Keratinocyte (primary cell): Measurements from ENCODE around the gene ITGB1. TPM values are rescaled to one million over a fixed set of nuclear protein-coding genes. Genes with fewer than 3 reads are reported as not detected.
A peak's percentile ranks its signal among the peaks of the same experiment; 100 is the strongest.

Experiments used
- DNase-seq: peaks from one replicate; pipeline ENCODE4 v3.0.0-alpha.2; 2011; ENCODE audit warnings: low read depth, missing footprints, low spot score
- FAIRE-seq: peaks from 2 replicates; lab custom pipeline; 2011; peaks lifted over from hg19 to GRCh38; lab: Jason Lieb, UNC
- H2AFZ ChIP-seq: 2 replicates; pipeline ENCODE4 v1.6.0; 2012; ENCODE audit warnings: low read length, control low read depth, inconsistent platforms; ENCODE audit not compliant: control insufficient read depth
- H3K27ac ChIP-seq: 2 replicates; pipeline ENCODE4 v1.5.1; 2011; ENCODE audit warnings: low read length; ENCODE audit not compliant: control insufficient read depth, insufficient read depth
- H3K27me3 ChIP-seq: 3 replicates; pipeline ENCODE4 v1.6.0; 2011; ENCODE audit warnings: low read length; ENCODE audit not compliant: control insufficient read depth, insufficient read depth; ENCODE audit errors: extremely low read depth
- H3K36me3 ChIP-seq, 2 experiments: 2 replicates in 1 of 2; 3 replicates in 1 of 2; pipeline ENCODE4 v1.5.1; 2011; ENCODE audit warnings: low read length in 2 of 2, mild to moderate bottlenecking in 1 of 2; ENCODE audit not compliant: control insufficient read depth in 2 of 2, insufficient read depth in 2 of 2; ENCODE audit errors: extremely low read depth in 1 of 2
- H3K4me1 ChIP-seq: 3 replicates; pipeline ENCODE4 v1.5.1; 2011; ENCODE audit warnings: low read length; ENCODE audit not compliant: control insufficient read depth, insufficient read depth; ENCODE audit errors: extremely low read depth
- H3K4me2 ChIP-seq: 3 replicates; pipeline ENCODE4 v1.6.0; 2011; ENCODE audit warnings: low read depth, low read length; ENCODE audit not compliant: control insufficient read depth, insufficient read depth; ENCODE audit errors: extremely low read depth
- H3K4me3 ChIP-seq, 3 experiments: fragments of 200-600 bp in 1 of 3; sonication (generic) in 1 of 3; 2 replicates in 2 of 3; 3 replicates in 1 of 3; pipeline ENCODE4 v1.5.1; 2011 to 2016; ENCODE audit warnings: low read length in 3 of 3, mild to moderate bottlenecking in 3 of 3, control low read depth in 2 of 3, inconsistent platforms in 1 of 3, low read depth in 1 of 3, mixed read lengths in 1 of 3, mixed run types in 1 of 3, moderate library complexity in 1 of 3; ENCODE audit not compliant: control insufficient read depth in 2 of 3, insufficient read depth in 2 of 3; ENCODE audit errors: extremely low read depth in 1 of 3
- H3K79me2 ChIP-seq: 2 replicates; pipeline ENCODE4 v1.6.0; 2012; ENCODE audit warnings: low read length; ENCODE audit not compliant: control insufficient read depth, insufficient read depth
- H3K9ac ChIP-seq: 3 replicates; pipeline ENCODE4 v1.6.0; 2011; ENCODE audit warnings: low read length; ENCODE audit not compliant: control insufficient read depth, insufficient read depth; ENCODE audit errors: extremely low read depth
- H3K9me1 ChIP-seq: 3 replicates; pipeline ENCODE4 v1.6.0; 2011; ENCODE audit warnings: low read length; ENCODE audit not compliant: control insufficient read depth, insufficient read depth; ENCODE audit errors: extremely low read depth
- H3K9me3 ChIP-seq: 2 replicates; pipeline ENCODE4 v1.5.1; 2012; ENCODE audit warnings: low read depth, low read length; ENCODE audit not compliant: control insufficient read depth
- H4K20me1 ChIP-seq: 3 replicates; pipeline ENCODE4 v1.6.0; 2011; ENCODE audit warnings: low read length; ENCODE audit not compliant: control insufficient read depth, insufficient read depth; ENCODE audit errors: extremely low read depth
- CTCF ChIP-seq, 3 experiments: IDR thresholded peaks in 1 of 3; conservative IDR thresholded peaks in 1 of 3; optimal IDR thresholded peaks in 1 of 3; 2 replicates in 2 of 3; 3 replicates in 1 of 3; pipeline versions ENCODE3 to v1.5.1; 2011; ENCODE audit warnings: low read length in 3 of 3, mild to moderate bottlenecking in 3 of 3, moderate library complexity in 2 of 3, control low read depth in 1 of 3, inconsistent platforms in 1 of 3; ENCODE audit not compliant: insufficient read depth in 2 of 3; ENCODE audit errors: extremely low read depth in 1 of 3
- EZH2 ChIP-seq: IDR thresholded peaks from one replicate; pipeline ENCODE4 v1.6.1; 2012; ENCODE audit warnings: inconsistent platforms, mild to moderate bottlenecking, low read length, moderate library complexity
- dilution Hi-C: fragments of 300-500 bp; cut with MboI; formaldehyde crosslinking; loops from one replicate; pipeline ENCODE4 v1.7.0; 2020; ENCODE audit warnings: low sequenced_read_pairs; ENCODE audit not compliant: extremely low pct_ligation_motif_present
- polyA plus RNA-seq, 5 experiments: library from polyadenylated mRNA; depleted of rRNA in 3 of 5; stranded (reverse) in 3 of 5; stranded (forward) in 1 of 5; unstranded in 1 of 5; fragments of >200 nt; gene quantifications; 1 replicate in 1 of 5; 2 replicates in 3 of 5; 3 replicates in 1 of 5; pipeline versions ENCODE4 v1.2.1 to v1.2.3, GENCODE V29; 2011 to 2012; ENCODE audit warnings: missing spikeins in 2 of 5, low read depth in 1 of 5, low replicate concordance in 1 of 5

ITGB1 gene
- polyA plus RNA-seq, 1 donor (not counting 4 experiments of a cell fraction or from before 2014, with no cell fraction given) = 1,445 TPM

- dilution Hi-C loops = no loop called here
- FAIRE-seq (no peak), DNase-seq (no peak)
- H3K4me3 ChIP-seq = no peak overlapping the region
- H3K4me1 ChIP-seq = peaks cover 8% of the 10 kb centered on the region
- TF ChIP-seq EZH2 = no peak
- no peak for TF ChIP-seq CTCF (optimal IDR thresholded peaks at IDR 0.05 in 1 of 3, IDR thresholded peaks at IDR 0.05 in 1 of 3, conservative IDR thresholded peaks at IDR 0.05 in 1 of 3; ENCODE audit: extremely low read depth in 1 of 3, insufficient read depth in 2 of 3, low read length in 3 of 3)
- H3K27ac ChIP-seq = no peak overlapping the region
- H3K9me1 ChIP-seq = no peaks in the 10 kb centered on the region
- peaks cover 19% of the 10 kb centered on the region for H4K20me1 ChIP-seq
- peaks cover 97% of the 10 kb centered on the region for H3K79me2 ChIP-seq
- peaks cover 28 to 53% of the 10 kb centered on the region in 2 experiments for H3K36me3 ChIP-seq
- H2AFZ ChIP-seq = no peak overlapping the region
- H3K27me3 ChIP-seq = no peaks in the 10 kb centered on the region
- no peak overlapping the region for H3K4me2 ChIP-seq
- no peaks in the 10 kb centered on the region for H3K9me3 ChIP-seq
- H3K9ac ChIP-seq = no peak overlapping the region
These were observed 28.0 kb downstream of the ITGB1 start for GRCh38 chr10:32930036-32930435.

DNA sequence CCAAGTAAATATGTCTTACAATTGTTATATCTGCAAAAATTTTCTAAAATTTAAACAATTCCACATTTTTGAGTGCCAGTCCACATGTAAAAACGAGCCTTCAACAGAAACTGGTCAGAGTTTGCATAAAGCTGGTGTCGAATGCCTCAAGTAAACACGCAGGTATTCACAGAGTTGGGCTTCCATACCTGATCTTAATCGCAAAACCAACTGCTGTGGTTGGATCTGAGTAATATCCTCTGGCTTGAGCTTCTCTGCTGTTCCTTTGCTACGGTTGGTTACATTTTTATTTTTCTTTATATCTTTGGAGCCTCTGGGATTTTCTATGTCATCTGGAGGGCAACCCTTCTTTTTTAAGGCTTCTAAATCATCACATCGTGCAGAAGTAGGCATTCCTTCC is 28.4 kb downstream of the ITGB1 start:
- peaks cover 97% of the 10 kb centered on the region for H3K79me2 ChIP-seq
- dilution Hi-C loops = no loop called here

More for the DNA sequence above, 28.4 kb downstream of the ITGB1 start:
- Histone ChIP-seq H3K9me3 (no peaks in the 10 kb centered on the region), H3K27ac (no peak overlapping the region), H4K20me1 (peaks cover 18% of the 10 kb centered on the region), H3K4me2 (peak overlapping the region; percentile 5), H2AFZ (no peak overlapping the region), H3K9ac (no peak overlapping the region), H3K4me1 (peaks cover 8% of the 10 kb centered on the region), H3K4me3 (no peak overlapping the region), H3K36me3 (peaks cover 28 to 57% of the 10 kb centered on the region in 2 experiments), H3K9me1 (no peaks in the 10 kb centered on the region), H3K27me3 (no peaks in the 10 kb centered on the region)
- DNase-seq = no peak
- peak; percentile 5 for FAIRE-seq
- no peak for TF ChIP-seq CTCF (optimal IDR thresholded peaks at IDR 0.05 in 1 of 3, IDR thresholded peaks at IDR 0.05 in 1 of 3, conservative IDR thresholded peaks at IDR 0.05 in 1 of 3; ENCODE audit: extremely low read depth in 1 of 3, insufficient read depth in 2 of 3, low read length in 3 of 3)
- no peak for TF ChIP-seq EZH2
